HG02970 (cell line): Measurements from ENCODE around the gene CPOX.
A peak's percentile ranks its signal among the peaks of the same experiment; 100 is the strongest.

Source experiments
- ATAC-seq: cut with Tn5 transposase; IDR thresholded peaks from one replicate; pipeline ENCODE4 v1.9.1; 2021; ENCODE audit warnings: mild to moderate bottlenecking, moderate library complexity, moderate number of reproducible peaks; ENCODE audit not compliant: unreplicated experiment, low FRiP score

CPOX gene

GRCh38 chr3:98545940-98546339, 47.5 kb downstream of the CPOX start:
- ATAC-seq: no peak

GRCh38 chr3:98542623-98543022, 50.8 kb downstream of the CPOX start:
- no peak for ATAC-seq

- ATAC-seq: no peak
Measured at GRCh38 chr3:98541695-98542094, 51.7 kb downstream of the CPOX start.

GRCh38 chr3:98540346-98540745, 53.1 kb downstream of the CPOX start:
- ATAC-seq: peak; percentile 36

- ATAC-seq: peak; percentile 68
Measured at GRCh38 chr3:98536456-98537017, 56.9 kb downstream of the CPOX start.

GRCh38 chr3:98534734-98535133, 58.7 kb downstream of the CPOX start:
- ATAC-seq: no peak

GRCh38 chr3:98534168-98534567, 59.2 kb downstream of the CPOX start:
- no peak for ATAC-seq

- no peak for ATAC-seq
Measured at GRCh38 chr3:98532709-98533571, 60.5 kb downstream of the CPOX start.

GRCh38 chr3:98532275-98532637, 61.2 kb downstream of the CPOX start:
- ATAC-seq: no peak

- no peak for ATAC-seq
Measured at GRCh38 chr3:98531622-98532274, 61.7 kb downstream of the CPOX start, which contains the start of gene GPR15. TSS of gene GPR15 (plus strand) at chr3:98531978. CDS start at chr3:98532034, 56 bp downstream.

- no peak for ATAC-seq
Measured at GRCh38 chr3:98530676-98531075, 62.7 kb downstream of the CPOX start.

GRCh38 chr3:98529856-98530459, 63.5 kb downstream of the CPOX start:
- ATAC-seq: no peak
